ENCODE measurements around the gene RPS6KA4.

The RPS6KA4 gene

DNA sequence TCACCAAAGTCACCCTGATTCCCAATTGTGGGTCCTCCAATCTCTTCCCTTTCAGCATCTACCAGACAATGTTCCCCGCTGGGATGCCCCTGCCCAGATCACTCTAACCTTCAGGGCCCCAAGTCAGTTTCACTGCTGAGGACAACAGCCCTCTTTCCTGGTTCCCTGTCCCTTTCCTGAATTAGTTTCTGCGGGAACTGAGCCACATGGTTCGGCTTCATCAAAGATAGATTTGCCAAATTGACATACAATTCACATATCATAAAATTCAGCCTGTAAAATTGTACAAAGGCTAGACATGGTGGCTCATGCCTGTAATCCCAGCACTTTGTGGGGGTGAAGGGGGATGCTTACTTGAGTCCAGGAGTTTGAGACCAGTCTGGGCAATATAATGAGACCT, 31.0 kb upstream of the RPS6KA4 start:
- DNase-seq = no peak

DNA sequence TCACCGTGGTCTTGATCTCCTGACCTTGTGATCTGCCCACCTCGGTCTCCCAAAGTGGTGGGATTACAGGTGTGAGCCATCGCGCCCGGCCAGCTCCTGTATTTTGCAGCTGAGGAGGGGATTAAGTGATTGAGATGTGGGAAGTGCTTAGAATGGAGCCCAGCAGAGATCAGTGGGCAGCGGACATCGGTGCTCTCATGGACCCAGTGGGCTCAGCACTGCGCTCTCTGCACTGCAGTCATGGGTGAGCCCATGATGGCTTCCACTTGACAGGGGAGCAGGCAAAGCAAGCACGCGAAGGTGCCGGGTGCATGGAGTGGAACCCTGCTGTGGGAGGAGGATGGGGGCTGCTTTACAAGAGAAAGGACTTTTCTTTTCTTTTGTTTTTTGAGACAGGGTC, 28.1 kb upstream of the RPS6KA4 start:
- no peak for DNase-seq

DNA sequence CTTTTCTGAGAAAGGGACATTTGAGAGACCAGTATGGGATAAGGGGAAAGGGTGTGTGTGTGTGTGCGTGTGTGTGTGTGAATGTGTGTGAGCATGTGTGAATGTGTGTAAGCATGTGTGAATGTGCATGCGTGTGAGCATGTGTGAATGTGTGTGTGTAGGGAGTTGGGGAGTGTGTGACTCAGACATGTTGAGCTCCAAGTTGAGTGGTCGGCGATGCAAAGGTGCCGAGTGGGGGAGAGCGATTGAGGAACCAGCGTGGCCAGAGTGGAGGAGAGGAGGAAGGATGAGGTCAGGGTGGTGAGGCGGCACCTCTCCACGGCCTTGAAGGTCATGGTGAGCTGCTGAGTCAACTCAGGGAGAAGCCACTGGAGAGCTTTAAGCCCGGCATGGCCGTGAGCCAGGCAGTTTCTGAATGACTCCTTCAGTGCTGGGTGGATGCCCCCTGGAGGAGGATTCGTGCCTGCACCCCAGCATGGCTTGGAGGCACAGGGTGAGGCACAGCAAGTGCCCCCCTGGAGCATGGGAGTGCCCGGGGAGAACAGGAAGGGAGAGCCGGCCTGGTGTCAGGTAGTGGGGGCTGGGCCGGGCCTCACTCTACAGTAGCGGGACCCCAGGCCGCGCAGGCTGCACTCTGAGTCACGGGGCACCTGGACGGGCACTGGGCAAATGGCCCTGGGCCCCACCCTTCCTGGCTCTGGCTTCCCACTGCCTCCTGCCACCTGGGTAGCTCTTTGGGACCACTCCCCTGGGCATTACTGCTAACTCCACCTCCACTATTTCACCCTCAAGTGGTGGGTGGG, 27.2 kb upstream of the RPS6KA4 start:
- peak; percentile 74 to 98 for DNase-seq

DNA sequence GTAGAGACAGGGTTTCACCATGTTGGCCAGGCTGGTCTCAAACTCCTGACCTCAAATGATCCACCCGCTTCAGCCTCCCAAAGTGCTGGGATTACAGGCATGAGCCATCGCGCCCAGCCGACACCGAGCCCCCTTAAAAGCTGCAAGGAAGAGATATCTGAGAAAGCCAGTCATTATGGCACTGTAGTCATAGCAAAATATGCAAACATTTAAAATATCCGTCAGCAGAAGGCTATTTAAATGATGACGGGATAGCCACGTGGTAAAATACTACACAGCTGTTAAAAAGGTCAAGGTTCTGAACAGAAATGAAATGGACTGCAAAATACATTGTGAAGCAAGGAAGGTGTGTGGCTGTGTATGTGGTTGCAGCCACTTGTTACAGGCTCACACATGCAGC, 25.4 kb upstream of the RPS6KA4 start:
- no peak for DNase-seq

DNA sequence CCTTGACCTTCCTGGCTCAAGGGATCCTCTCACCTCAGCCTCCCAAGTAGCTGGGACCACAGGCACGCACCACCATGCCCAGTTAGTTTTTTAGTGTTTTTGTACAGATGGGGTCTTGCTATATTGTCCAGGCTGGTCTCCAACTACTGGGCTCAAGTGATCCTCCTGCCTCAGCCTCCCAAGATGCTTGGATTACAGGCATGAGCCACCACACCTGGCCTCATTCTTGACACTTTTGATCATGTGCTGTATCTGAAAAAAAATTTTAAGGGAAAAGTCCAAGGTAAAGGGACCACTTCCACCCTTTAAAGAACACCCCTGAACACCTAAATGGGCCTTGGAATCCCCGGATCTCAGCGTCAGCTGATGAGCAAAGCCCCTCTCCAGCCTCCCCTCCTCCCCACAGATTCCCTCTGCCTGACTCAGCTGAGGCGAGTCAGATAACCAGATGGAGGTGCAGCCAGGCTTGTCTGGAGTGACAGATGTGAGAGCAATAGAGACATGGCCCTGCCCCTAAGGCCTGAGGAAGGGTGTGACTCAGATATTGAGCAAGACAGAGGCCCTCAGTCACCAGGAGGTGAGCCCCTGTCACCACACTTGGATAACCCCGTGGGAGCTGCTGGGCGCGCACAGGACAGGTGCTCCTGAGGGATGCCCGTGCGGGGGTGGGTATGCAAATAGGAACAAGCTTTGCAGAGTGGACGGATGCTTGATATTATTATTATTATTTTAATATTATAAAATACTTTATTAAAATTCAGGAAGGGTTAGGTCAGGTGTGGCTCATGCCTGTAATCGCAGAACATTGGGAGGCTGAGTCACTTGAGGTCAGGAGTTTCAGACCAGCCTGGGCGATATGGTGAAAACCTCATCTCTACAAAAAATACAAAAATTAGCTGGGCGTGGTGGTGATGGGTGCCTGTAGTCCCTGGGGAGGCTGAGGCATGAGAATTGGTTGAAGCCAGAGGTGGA, 23.9 kb upstream of the RPS6KA4 start:
- DNase-seq = peak; percentile 30 to 97

DNA sequence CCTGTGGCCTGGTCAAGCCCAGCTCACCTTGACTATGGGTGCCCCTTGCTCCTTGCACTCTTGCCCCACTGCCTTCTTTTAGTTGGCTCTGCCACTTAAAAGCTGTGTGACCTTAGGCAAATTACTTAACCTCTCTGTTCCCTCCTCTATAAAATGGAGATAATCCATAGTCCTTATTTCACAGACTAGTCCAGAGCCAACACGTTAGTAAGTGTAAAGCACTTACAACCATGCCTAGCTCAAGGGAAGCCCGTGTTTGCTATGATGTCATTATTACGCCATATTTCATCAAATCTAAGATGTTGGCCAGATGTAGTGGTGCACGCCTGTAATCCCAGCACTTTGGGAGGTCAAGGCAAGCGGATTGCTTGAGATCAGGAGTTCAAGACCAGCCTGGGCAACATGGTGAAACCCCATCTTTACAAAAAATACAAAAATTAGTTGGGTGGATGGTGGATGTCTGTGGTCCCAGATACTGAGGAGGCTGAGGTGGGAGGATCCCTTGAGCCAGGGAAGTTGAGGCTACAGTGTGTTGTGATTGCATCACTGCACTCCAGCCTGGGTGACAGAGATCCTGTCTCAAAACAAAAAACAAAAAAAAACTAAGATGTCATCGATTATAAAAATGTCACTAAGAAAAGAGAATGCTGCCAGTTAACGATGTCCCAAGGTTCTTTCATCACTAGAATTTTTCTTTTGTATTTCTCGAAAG, 21.3 kb upstream of the RPS6KA4 start:
- DNase-seq = no peak

DNA sequence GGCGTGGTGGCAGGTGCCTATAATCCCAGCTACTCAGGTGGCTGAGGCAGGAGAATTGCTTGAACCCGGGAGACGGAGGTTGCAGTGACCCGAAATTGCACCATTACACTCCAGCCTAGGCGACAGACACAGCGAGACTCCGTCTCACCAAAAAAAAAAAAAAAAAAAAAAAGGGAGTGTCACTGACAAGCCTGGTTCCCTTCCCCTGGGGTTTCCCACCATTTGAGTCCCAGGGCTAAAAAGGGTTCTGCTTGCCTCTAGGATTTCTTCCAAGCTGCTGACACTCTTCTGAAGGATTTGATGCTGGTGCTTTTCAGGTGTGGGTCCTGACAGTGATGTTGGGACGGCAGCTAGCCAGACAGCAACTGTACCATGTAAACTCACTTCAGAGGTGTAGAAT, 20.2 kb upstream of the RPS6KA4 start:
- no peak for DNase-seq

DNA sequence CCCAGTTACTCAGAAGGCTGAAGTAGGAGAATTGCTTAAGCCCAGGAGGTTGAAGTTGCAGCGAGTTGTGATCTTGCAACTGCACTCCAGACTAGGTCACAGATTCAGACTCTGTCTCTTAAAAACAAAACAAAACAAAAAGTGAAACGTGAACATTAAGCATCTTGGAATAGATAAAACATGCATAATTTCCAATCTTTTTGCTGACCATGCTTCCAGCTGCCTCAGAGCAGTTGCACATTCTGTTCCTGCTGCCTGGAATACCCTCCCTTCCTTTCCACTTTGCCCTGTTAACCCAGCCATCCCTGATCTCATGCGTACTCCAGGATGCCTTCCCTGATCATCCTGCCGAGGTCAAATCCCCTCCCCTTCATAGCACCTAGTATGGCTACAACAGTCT, 19.7 kb upstream of the RPS6KA4 start:
- DNase-seq = no peak

DNA sequence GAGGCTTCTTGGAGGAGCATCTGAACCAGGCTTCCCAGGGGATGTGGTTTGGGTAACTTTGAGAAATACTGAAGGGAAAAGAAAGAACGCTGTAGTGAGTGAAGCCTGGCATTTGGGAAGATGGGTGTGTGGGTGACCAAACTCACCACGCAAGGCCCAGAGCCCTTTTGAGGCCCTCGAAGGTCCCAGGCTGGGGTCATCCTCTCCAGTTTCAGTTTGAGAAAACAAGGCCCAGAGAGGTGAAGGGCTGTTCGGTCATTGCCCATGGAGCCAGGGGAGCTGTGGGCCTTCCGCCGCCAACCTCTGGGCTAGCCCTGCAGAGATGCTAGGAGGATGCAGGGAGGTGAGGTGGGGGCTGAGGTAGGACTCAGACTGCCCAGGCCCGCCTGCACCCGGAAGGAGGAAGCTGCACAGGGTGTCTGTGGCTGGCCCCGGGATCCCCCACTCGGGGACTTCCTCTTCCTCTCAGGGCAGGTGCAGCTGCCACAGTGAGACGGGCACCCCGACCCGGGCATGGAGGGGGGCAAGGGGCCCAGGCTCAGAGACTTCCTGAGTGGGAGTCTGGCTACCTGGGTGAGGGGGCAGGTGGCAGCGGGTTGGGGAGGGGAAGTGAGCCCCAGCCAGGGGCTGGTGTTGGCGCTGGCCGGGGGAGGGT, 19.1 kb upstream of the RPS6KA4 start, which contains the start of gene CCDC88B:
Gene CCDC88B (plus strand): TSS at position 451 of the 655 bp plus-strand sequence. CDS start 63 bp downstream, at position 514.
- DNase-seq = peak; percentile 38 to 71

DNA sequence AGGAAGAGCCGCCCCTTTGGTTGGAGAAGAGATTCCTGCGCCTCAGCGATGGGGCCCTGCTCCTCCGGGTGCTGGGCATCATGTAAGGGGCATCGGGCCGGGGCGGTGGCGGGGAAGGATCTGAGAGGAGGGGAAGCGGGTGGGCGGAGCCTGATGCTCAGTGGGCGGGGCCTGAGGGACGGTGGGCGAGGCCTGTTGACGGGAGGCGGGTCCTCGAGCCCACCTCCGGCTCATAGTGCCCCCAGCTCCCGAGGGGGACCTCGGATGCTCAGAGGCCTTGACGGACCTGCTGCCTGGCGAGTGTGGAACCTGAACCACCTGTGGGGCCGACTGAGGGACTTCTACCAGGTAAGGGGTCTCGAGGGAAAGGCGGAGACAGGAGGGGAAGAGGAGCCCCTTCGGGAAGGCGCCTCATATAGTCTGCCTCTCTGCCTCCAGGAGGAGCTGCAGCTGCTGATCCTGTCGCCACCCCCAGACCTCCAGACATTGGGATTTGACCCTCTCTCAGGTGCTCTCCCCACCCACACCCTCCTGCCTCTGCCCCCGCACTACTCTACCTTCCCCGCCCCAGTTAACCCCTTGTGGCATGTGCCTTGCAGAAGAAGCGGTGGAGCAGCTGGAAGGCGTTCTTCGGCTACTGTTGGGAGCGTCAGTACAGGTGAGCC, 18.2 kb upstream of the RPS6KA4 start:
- DNase-seq = peak in 1 of 2 donors; percentile 38

DNA sequence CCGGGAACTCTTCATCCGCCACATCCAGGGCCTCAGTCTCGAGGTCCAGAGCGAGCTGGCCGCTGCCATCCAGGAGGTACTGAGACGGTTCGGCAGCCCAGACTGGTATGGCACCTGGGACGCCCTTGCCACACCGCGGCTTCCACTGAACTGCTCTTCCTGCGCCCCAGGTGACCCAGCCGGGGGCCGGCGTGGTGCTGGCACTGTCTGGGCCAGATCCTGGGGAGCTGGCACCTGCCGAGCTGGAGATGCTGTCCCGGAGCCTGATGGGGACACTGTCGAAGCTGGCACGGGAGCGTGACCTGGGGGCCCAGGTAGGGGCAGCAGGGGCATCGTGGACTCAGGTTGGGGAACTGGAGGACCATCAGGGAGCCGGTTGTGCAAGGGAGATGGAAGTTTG, 17.5 kb upstream of the RPS6KA4 start:
- DNase-seq = no peak

DNA sequence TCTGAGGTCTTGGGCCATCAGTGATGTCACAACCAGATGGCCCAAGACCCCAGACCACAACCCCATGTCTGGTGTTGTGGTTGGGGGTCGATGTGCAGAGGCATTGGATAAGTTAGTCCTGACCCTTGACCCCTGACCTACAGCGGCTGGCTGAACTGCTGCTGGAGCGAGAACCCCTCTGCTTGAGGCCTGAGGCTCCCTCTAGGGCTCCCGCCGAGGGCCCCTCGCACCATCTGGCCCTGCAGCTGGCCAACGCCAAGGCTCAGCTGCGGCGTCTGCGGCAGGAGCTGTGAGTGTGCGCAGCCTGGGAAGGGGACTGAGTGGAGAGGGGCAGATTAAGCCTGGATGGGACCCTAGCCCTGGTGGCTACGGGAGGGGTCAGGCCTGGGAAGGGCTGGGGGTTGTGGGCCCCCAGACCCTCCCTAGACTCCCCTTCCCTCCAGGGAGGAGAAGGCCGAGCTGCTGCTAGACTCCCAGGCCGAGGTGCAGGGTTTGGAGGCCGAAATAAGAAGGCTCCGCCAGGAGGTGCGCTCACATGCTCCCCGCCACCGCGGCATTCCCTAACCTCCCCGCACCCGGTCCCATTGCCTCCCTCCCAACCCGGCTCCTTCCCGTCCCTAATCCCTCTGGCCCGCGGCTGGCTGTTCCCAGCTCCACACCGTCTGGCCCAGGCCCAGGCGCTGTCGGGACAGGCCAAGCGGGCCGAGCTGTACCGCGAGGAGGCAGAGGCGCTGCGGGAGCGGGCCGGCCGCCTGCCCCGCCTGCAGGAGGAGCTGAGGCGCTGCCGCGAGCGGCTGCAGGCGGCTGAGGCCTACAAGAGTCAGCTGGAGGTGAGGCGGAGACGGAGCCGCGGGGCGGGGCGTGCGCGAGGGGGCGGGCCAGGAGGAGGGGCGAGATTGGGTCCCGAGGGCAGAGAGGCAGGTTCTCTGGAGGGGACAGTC, 16.8 kb upstream of the RPS6KA4 start:
- peak; percentile 76 to 83 for DNase-seq

DNA sequence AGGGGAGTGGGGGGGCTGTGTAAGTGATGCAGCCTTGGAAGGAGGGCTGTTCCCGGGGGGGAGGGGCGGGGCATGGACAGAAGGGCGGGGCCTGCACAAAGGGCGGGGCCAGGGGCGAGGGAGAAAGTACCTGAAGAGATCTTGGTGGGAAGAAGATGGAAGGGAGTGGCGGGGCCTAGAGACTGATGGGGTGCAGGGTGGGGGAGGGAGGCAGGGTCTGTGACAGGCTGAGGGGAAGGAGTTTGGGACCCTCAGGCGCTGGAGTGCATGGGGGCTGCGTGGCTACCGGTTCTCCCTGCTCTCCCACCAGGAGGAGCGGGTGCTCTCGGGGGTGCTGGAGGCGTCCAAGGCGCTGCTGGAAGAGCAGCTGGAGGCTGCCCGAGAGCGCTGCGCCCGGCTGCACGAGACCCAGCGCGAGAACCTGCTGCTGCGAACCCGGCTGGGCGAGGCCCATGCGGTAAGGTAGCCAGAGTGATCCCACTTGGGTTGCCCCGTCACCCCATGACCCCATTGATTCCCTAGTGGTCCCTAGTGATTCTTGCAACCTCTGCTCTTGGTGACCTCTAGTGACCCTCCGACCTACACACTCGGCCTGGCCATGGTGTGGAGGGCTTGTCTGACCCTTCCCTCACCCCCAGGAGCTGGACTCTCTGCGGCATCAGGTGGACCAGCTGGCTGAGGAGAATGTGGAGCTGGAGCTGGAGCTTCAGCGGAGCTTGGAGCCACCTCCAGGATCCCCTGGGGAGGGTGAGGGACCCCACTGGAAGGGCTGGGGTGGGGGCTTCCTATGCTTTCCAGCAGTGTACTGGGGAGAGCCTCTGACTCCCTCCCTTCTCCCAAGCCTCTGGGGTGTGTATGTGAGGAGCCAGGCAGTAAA, 15.9 kb upstream of the RPS6KA4 start:
- DNase-seq = no peak

DNA sequence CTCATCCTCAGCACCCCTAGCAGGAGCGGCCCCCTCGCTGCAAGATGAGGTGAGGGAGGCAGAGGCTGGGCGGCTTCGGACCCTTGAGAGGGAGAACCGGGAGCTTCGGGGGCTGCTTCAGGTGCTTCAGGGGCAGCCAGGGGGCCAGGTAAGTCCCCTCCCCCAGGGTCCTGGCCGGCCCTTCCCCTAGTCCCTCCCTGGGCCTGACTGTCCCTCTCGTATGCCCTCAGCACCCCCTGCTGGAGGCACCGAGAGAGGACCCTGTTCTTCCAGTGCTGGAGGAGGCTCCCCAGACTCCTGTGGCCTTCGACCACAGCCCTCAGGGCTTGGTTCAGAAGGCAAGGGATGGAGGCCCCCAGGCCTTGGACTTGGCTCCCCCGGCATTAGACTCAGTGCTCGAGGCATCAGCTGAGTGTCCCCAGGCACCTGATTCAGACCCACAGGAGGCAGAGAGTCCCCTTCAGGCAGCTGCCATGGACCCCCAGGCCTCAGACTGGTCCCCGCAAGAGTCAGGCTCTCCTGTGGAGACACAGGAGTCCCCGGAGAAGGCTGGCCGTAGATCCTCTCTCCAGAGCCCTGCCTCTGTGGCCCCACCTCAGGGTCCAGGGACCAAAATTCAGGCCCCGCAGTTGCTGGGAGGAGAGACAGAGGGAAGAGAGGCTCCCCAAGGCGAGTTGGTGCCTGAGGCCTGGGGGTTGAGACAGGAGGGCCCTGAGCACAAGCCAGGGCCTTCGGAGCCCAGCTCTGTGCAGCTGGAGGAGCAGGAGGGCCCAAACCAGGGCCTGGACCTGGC, 15.0 kb upstream of the RPS6KA4 start:
- no peak for DNase-seq

DNA sequence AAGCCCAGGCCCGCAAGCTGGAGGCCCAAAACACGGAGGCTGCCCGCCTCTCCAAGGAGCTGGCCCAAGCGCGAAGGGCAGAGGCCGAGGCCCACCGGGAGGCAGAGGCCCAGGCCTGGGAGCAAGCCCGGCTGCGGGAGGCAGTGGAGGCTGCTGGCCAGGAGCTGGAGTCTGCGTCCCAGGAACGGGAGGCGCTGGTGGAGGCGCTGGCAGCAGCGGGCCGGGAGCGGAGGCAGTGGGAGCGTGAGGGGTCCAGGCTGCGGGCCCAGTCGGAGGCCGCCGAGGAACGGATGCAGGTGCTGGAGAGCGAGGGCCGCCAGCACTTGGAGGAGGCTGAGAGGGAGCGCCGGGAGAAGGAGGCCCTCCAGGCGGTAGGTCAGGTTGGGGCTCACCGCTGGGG, 14.2 kb upstream of the RPS6KA4 start:
- no peak for DNase-seq

DNA sequence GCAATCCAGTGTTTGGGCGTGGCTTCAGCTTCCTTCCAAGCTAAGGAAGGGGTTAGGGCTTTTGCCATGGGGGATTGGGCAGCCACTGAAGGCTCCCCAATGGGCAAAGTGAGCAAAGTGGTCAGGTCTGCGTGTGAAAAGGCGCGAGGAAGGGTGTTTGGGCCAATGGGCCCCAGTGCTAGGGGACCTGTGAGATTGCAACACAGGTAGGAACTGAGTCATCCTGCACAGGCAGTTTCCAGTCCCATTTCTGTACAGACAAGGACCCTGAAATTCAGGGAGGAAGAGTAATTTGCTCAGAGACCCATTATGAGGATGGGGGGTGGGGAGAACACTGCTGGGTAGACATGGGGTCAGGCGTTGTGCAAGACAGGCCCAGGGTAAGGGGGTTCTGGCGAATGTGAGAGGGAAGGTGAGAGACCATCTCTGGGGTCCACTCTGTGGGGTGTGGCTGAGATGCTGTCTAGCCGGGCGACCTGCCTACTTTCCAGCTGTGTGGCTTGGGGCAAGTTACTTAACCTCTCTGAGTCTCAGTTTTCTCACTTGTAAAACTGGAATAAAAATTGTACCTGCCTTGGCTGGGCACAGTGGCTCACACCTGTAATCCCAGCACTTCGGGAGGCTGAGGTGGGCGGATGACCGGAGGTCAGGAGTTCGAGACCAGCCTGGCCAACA, 11.6 kb upstream of the RPS6KA4 start:
- DNase-seq = no peak

DNA sequence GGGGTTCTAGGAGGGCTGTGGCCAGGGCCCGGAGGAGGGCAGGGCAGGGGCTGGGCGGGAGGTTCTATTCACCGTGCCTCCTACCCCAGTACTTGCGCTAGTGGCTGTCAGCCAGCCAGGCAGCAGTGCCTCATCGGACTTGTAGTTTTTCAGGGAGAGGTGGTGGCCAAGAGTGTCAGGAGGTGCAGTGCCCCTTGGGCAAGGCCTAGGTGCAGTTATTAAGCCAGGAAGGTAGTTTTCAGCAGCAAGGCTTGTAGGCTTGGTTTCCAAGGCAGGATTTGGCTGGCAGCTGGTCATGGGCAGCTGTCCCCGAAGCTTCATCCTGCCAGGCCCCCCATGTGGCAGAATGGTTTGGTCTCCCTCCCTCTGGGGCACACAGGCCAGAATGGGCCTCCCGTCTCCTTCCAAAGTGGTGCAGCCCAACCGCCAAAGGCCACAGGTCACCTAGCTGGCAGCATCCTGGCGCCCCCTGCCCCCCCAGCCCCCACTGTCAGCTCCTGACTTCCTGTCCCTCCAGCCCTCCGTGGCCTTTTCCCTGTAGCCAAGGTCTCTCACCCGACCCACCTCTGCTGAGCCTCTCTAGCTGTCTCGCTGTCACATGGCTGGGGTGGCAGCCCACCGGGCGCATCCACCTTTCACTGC, 10.5 kb upstream of the RPS6KA4 start:
- DNase-seq = no peak

DNA sequence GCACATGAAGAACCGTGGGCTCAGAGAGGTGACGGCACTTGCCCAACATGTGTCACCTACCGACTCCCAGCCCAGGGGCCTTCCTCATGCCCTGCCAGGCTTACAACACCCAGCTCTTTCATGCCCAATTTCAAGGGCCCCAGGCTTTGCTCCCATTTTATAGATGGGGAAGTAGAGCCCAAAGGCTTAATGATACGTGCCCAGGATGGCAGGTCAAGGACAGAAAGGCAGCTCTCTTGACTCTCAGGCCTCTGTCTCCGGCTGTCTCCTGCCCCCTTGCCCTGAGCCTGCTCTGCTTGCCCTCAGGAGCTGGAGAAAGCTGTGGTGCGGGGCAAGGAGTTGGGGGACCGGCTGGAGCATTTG, 10.0 kb upstream of the RPS6KA4 start:
- DNase-seq = no peak
